ENCODE data around the gene KLF7.

DNA sequence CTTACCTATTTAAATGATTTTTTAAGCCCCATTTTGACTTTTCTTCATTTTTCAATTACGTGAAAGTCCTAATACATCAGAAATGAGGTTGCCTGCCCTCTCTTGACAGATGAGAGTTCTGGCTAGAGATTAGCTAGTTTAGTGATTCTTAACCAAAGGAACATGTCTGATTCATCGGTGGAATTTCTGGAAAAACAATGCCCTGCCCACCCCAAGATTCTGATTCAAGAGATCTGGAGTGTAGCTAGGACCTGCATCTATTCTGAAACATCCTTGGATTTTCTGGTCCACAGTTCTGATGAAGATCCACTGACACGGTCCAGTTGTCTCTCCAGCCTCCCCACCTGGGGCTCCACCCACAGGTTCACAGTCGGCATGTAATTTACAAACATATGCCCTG lies 111.2 kb downstream of the KLF7 start:
- TF ChIP-seq RAD21 (IDR thresholded peaks at IDR 0.05; ENCODE audit: low read depth) = no peak
- TF ChIP-seq POLR2A (IDR thresholded peaks at IDR 0.05; ENCODE audit: borderline replicate concordance, extremely low read depth, insufficient read depth, insufficient read length) = no peak
- TF ChIP-seq CEBPB (IDR thresholded peaks at IDR 0.05; ENCODE audit: low read depth) = no peak
- TF ChIP-seq CTCF (IDR thresholded peaks at IDR 0.05 in 2 of 3, conservative IDR thresholded peaks at IDR 0.05 in 1 of 3; ENCODE audit: borderline replicate concordance in 1 of 3, insufficient read depth in 1 of 3, low read depth in 2 of 3, low read length in 2 of 3) = no peak
- no peak for TF ChIP-seq EGR1 (IDR thresholded peaks at IDR 0.05; ENCODE audit: low read depth)
- TF ChIP-seq TCF7L2 (IDR thresholded peaks at IDR 0.05; ENCODE audit: borderline replicate concordance, extremely low read depth, insufficient read depth, insufficient read length) = no peak
- no peak for TF ChIP-seq ATF3 (IDR thresholded peaks at IDR 0.05)
- no peak for TF ChIP-seq CBX3 (IDR thresholded peaks at IDR 0.05; ENCODE audit: low read depth)
